HepG2 (cell line): ENCODE results near the gene NFIL3. TPM values are rescaled to one million over a fixed set of nuclear protein-coding genes. Genes with fewer than 3 reads are reported as not detected.
A peak's percentile ranks its signal among the peaks of the same experiment; 100 is the strongest.

Experiments
- ELF3 ChIP-seq: IDR thresholded peaks from 2 replicates; pipeline ENCODE4 v1.6.1; 2016; ENCODE audit warnings: missing genetic modification reagents, missing compliant biosample characterization
- EP300 ChIP-seq, 3 experiments: sonication (generic) in 1 of 3; formaldehyde crosslinking in 1 of 3; IDR thresholded peaks; 2 replicates each; pipeline versions ENCODE4 v1.5.1 to v1.6.1; 2011 to 2020; ENCODE audit warnings: low read depth in 2 of 3, low read length in 2 of 3, borderline replicate concordance in 1 of 3, improper control_type of control experiment in 1 of 3, mild to moderate bottlenecking in 1 of 3, missing genetic modification reagents in 1 of 3, moderate library complexity in 1 of 3
- JDP2 ChIP-seq: sonication (generic); formaldehyde crosslinking; IDR thresholded peaks from 2 replicates; pipeline ENCODE4 v1.8.1; 2022; ENCODE audit warnings: missing genetic modification reagents, borderline replicate concordance
- MEF2D ChIP-seq: sonication (generic); formaldehyde crosslinking; IDR thresholded peaks from 2 replicates; pipeline ENCODE4 v1.5.1; 2020; ENCODE audit warnings: mild to moderate bottlenecking, missing genetic modification reagents
- MLLT10 ChIP-seq: sonication (generic); formaldehyde crosslinking; IDR thresholded peaks from 2 replicates; pipeline ENCODE4 v1.4.0; 2020; ENCODE audit warnings: missing genetic modification reagents
- POGZ ChIP-seq: sonication (generic); formaldehyde crosslinking; IDR thresholded peaks from 2 replicates; pipeline ENCODE4 v1.4.0; 2020; ENCODE audit warnings: mild to moderate bottlenecking, missing genetic modification reagents
- SKI ChIP-seq: fragments of 450-650 bp; IDR thresholded peaks from one replicate; pipeline ENCODE4 v1.6.1; 2018; ENCODE audit warnings: mild to moderate bottlenecking; ENCODE audit not compliant: partially characterized antibody
- TCF7 ChIP-seq: sonication (generic); IDR thresholded peaks from 2 replicates; pipeline ENCODE4 v1.6.1; 2016; ENCODE audit warnings: antibody characterized with exemption, low read depth
- YY1 ChIP-seq: IDR thresholded peaks from 2 replicates; pipeline ENCODE4 v1.6.1; 2011; ENCODE audit warnings: low read length, low read depth, moderate library complexity, mild to moderate bottlenecking; ENCODE audit not compliant: insufficient read depth, insufficient replicate concordance
- ZNF10 ChIP-seq: sonication (generic); formaldehyde crosslinking; IDR thresholded peaks from 2 replicates; pipeline ENCODE4 v1.4.0; 2020; ENCODE audit warnings: mild to moderate bottlenecking, low read depth, missing genetic modification reagents, borderline replicate concordance
- ZSCAN29 ChIP-seq: sonication (generic); formaldehyde crosslinking; conservative IDR thresholded peaks from 2 replicates; pipeline ENCODE4 v1.4.0; 2020; ENCODE audit warnings: mild to moderate bottlenecking, missing genetic modification reagents
- polyA plus RNA-seq, 8 experiments: library from polyadenylated mRNA; depleted of rRNA in 3 of 8; stranded (reverse) in 7 of 8; unstranded in 1 of 8; fragments of >200 nt; fragmentation: Illumina TruSeq in 4 of 8; extraction: Trizol in 4 of 8; gene quantifications; 2 replicates each; pipeline versions ENCODE4 v1.2.1 to v1.2.3, GENCODE V29; 2011 to 2016; ENCODE audit warnings: low read depth in 4 of 8, missing spikeins in 1 of 8, mixed read lengths in 1 of 8; ENCODE audit not compliant: insufficient read depth in 1 of 8
- total RNA-seq, 5 experiments: library from RNA; depleted of rRNA; stranded (reverse); fragments of >200 nt; fragmentation: Illumina TruSeq; extraction: Trizol; gene quantifications; 2 replicates each; pipeline ENCODE4 v1.2.3, GENCODE V29; 2016; ENCODE audit warnings: low read depth in 1 of 5
- TF ChIP-seq, protein P1 (sequence below): sonication (generic); formaldehyde crosslinking; IDR thresholded peaks from 2 replicates; pipeline ENCODE4 v1.5.1; 2020; ENCODE audit warnings: mild to moderate bottlenecking, missing genetic modification reagents, moderate library complexity
- TF ChIP-seq, protein P2 (sequence below): sonication (generic); formaldehyde crosslinking; IDR thresholded peaks from 2 replicates; pipeline ENCODE4 v1.4.0; 2020; ENCODE audit warnings: missing genetic modification reagents, borderline replicate concordance
- TF ChIP-seq, protein P3 (sequence below): sonication (generic); formaldehyde crosslinking; IDR thresholded peaks from 2 replicates; pipeline ENCODE4 v1.5.1; 2020; ENCODE audit warnings: missing genetic modification reagents, mild to moderate bottlenecking, borderline replicate concordance
- TF ChIP-seq, protein P4 (sequence below): sonication (generic); formaldehyde crosslinking; IDR thresholded peaks from 2 replicates; pipeline ENCODE4 v1.5.0; 2020; ENCODE audit warnings: missing genetic modification reagents
- TF ChIP-seq, protein P5 (sequence below): sonication (generic); formaldehyde crosslinking; IDR thresholded peaks from 2 replicates; pipeline ENCODE4 v1.9.0; 2021; ENCODE audit warnings: missing genetic modification reagents, borderline replicate concordance
- TF ChIP-seq, protein P6 (sequence below): sonication (generic); formaldehyde crosslinking; IDR thresholded peaks from 2 replicates; pipeline ENCODE4 v1.5.1; 2020; ENCODE audit warnings: missing genetic modification reagents, mild to moderate bottlenecking, borderline replicate concordance

NFIL3 gene
- total and polyA plus RNA-seq, 2 of the 13 experiments (the other 11 are each of a cell fraction or from before 2014, with no cell fraction given): 46.6 to 54.2 TPM

DNA sequence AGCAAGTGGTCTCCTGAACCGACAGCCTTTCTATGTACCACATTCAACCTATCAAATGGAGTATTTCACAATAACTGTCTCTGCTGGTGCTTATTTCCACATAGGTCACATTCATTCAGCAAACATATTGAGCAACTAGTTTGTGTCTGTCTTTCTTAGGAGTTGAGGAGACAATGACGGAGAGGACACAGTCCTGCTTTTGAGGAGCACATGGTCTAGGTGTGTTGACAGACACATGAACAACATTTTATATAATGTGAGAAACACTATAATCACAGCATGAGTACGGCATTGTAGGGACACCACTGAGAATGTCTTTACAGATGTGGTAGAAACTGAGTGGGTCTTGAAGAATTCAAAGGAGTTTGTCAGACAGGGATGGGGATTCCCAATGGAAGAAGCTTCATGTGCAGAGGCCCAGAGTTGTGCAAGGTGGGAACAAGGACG is 28.5 kb downstream of the NFIL3 start (continued):
- TF ChIP-seq JDP2 (CRISPR knock-in tag): no peak
- TF ChIP-seq, protein P1, sequence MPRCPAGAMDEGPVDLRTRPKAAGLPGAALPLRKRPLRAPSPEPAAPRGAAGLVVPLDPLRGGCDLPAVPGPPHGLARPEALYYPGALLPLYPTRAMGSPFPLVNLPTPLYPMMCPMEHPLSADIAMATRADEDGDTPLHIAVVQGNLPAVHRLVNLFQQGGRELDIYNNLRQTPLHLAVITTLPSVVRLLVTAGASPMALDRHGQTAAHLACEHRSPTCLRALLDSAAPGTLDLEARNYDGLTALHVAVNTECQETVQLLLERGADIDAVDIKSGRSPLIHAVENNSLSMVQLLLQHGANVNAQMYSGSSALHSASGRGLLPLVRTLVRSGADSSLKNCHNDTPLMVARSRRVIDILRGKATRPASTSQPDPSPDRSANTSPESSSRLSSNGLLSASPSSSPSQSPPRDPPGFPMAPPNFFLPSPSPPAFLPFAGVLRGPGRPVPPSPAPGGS (CRISPR knock-in tag): no peak
- TF ChIP-seq TCF7: peak; percentile 56; the same call in 1 of the 2 replicates
- TF ChIP-seq, protein P2, sequence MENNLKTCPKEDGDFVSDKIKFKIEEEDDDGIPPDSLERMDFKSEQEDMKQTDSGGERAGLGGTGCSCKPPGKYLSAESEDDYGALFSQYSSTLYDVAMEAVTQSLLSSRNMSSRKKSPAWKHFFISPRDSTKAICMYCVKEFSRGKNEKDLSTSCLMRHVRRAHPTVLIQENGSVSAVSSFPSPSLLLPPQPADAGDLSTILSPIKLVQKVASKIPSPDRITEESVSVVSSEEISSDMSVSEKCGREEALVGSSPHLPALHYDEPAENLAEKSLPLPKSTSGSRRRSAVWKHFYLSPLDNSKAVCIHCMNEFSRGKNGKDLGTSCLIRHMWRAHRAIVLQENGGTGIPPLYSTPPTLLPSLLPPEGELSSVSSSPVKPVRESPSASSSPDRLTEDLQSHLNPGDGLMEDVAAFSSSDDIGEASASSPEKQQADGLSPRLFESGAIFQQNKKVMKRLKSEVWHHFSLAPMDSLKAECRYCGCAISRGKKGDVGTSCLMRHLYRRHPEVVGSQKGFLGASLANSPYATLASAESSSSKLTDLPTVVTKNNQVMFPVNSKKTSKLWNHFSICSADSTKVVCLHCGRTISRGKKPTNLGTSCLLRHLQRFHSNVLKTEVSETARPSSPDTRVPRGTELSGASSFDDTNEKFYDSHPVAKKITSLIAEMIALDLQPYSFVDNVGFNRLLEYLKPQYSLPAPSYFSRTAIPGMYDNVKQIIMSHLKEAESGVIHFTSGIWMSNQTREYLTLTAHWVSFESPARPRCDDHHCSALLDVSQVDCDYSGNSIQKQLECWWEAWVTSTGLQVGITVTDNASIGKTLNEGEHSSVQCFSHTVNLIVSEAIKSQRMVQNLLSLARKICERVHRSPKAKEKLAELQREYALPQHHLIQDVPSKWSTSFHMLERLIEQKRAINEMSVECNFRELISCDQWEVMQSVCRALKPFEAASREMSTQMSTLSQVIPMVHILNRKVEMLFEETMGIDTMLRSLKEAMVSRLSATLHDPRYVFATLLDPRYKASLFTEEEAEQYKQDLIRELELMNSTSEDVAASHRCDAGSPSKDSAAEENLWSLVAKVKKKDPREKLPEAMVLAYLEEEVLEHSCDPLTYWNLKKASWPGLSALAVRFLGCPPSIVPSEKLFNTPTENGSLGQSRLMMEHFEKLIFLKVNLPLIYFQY (CRISPR knock-in tag): peak; percentile 61; the same call in 1 of the 2 replicates
- TF ChIP-seq POGZ (CRISPR knock-in tag): peak; percentile 86
- peak; percentile 89 to 95; a peak in 3 of 4 replicates for TF ChIP-seq EP300 (IDR thresholded peaks at IDR 0.05; ENCODE audit: low read depth in 2 of 2, low read length in 2 of 2)
- TF ChIP-seq EP300 (CRISPR knock-in tag; IDR thresholded peaks at IDR 0.05; ENCODE audit: borderline replicate concordance): peak; percentile 77
- TF ChIP-seq ZNF10 (CRISPR knock-in tag): no peak
- TF ChIP-seq, protein P3, sequence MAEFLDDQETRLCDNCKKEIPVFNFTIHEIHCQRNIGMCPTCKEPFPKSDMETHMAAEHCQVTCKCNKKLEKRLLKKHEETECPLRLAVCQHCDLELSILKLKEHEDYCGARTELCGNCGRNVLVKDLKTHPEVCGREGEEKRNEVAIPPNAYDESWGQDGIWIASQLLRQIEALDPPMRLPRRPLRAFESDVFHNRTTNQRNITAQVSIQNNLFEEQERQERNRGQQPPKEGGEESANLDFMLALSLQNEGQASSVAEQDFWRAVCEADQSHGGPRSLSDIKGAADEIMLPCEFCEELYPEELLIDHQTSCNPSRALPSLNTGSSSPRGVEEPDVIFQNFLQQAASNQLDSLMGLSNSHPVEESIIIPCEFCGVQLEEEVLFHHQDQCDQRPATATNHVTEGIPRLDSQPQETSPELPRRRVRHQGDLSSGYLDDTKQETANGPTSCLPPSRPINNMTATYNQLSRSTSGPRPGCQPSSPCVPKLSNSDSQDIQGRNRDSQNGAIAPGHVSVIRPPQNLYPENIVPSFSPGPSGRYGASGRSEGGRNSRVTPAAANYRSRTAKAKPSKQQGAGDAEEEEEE (CRISPR knock-in tag): no peak
- TF ChIP-seq ZSCAN29 (CRISPR knock-in tag): no peak
- TF ChIP-seq, protein P4, sequence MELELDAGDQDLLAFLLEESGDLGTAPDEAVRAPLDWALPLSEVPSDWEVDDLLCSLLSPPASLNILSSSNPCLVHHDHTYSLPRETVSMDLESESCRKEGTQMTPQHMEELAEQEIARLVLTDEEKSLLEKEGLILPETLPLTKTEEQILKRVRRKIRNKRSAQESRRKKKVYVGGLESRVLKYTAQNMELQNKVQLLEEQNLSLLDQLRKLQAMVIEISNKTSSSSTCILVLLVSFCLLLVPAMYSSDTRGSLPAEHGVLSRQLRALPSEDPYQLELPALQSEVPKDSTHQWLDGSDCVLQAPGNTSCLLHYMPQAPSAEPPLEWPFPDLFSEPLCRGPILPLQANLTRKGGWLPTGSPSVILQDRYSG (CRISPR knock-in tag): no peak
- 0 out of 2 replicates have a peak, but pooled peaks have one; percentile 45 for TF ChIP-seq MEF2D (CRISPR knock-in tag)
- TF ChIP-seq SKI: peak; percentile 90
- TF ChIP-seq, protein P5, sequence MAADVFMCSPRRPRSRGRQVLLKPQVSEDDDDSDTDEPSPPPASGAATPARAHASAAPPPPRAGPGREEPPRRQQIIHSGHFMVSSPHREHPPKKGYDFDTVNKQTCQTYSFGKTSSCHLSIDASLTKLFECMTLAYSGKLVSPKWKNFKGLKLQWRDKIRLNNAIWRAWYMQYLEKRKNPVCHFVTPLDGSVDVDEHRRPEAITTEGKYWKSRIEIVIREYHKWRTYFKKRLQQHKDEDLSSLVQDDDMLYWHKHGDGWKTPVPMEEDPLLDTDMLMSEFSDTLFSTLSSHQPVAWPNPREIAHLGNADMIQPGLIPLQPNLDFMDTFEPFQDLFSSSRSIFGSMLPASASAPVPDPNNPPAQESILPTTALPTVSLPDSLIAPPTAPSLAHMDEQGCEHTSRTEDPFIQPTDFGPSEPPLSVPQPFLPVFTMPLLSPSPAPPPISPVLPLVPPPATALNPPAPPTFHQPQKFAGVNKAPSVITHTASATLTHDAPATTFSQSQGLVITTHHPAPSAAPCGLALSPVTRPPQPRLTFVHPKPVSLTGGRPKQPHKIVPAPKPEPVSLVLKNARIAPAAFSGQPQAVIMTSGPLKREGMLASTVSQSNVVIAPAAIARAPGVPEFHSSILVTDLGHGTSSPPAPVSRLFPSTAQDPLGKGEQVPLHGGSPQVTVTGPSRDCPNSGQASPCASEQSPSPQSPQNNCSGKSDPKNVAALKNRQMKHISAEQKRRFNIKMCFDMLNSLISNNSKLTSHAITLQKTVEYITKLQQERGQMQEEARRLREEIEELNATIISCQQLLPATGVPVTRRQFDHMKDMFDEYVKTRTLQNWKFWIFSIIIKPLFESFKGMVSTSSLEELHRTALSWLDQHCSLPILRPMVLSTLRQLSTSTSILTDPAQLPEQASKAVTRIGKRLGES (CRISPR knock-in tag): no peak
- peak; percentile 87 for TF ChIP-seq ELF3 (CRISPR knock-in tag)
- TF ChIP-seq MLLT10 (CRISPR knock-in tag): no peak
- TF ChIP-seq, protein P6, sequence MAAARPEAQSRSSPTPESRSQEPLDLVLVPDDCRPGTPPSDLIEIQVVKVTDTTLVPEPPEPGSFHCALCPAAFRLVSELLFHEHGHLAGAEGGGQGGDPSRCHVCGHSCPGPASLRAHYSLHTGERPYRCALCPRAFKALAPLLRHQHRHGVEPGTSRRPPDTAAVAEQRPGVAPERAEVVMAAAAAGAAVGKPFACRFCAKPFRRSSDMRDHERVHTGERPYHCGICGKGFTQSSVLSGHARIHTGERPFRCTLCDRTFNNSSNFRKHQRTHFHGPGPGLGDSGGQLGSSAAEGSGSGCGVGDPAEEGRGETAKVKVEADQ: no peak
- TF ChIP-seq YY1: no peak
